ENCODE results near the gene GPX4.
A peak's percentile ranks its signal among the peaks of the same experiment; 100 is the strongest.

Gene GPX4

GRCh38 chr19:1130771-1131717 lies 27.2 kb downstream of the GPX4 start:
- H3K9ac ChIP-seq (ENCODE audit: low read depth, low read length, poor library complexity, severe bottlenecking), result peak overlapping the region; percentile 86
- no peak overlapping the region for H2AFZ ChIP-seq (ENCODE audit: low read length)
- peak overlapping the region; percentile 84 for H3K4me3 ChIP-seq (ENCODE audit: low read length, poor library complexity, severe bottlenecking)
- no peaks in the 10 kb centered on the region for H3F3A ChIP-seq (ENCODE audit: low read depth)
- no peaks in the 10 kb centered on the region for H3K9me3 ChIP-seq (ENCODE audit: insufficient read depth, low read depth, low read length)
- H3K79me2 ChIP-seq (ENCODE audit: insufficient read depth, low read length), result peaks cover 52% of the 10 kb centered on the region
- H3K4me1 ChIP-seq (ENCODE audit: insufficient read depth, low read length, poor library complexity, severe bottlenecking), result peaks cover 34% of the 10 kb centered on the region
- H3K36me3 ChIP-seq (ENCODE audit: insufficient read depth, low read length), result peaks cover 18% of the 10 kb centered on the region; the same call in 1 of the 2 replicates
- H4K20me1 ChIP-seq (ENCODE audit: insufficient read depth, low read length, poor library complexity, severe bottlenecking), result peaks cover 11% of the 10 kb centered on the region
- no peak for TF ChIP-seq CTCF (conservative IDR thresholded peaks at IDR 0.05; ENCODE audit: low read length)
- TF ChIP-seq EZH2phosphoT487 (IDR thresholded peaks at IDR 0.05; ENCODE audit: borderline replicate concordance), result no peak
- H3K4me2 ChIP-seq (ENCODE audit: low read depth, low read length, poor library complexity, severe bottlenecking), result peak overlapping the region; percentile 97
- H3K9me2 ChIP-seq (replicated peaks; ENCODE audit: low read depth, low read length), result no peaks in the 10 kb centered on the region
- H3K27me3 ChIP-seq (ENCODE audit: insufficient read depth, low read length, poor library complexity, severe bottlenecking), result no peaks in the 10 kb centered on the region

GRCh38 chr19:1131718-1132551 lies 28.1 kb downstream of the GPX4 start:
- Histone ChIP-seq H3K4me2 (ENCODE audit: low read depth, low read length, poor library complexity, severe bottlenecking) (peak overlapping the region; percentile 97), H3K27me3 (ENCODE audit: insufficient read depth, low read length, poor library complexity, severe bottlenecking) (no peaks in the 10 kb centered on the region), H4K20me1 (ENCODE audit: insufficient read depth, low read length, poor library complexity, severe bottlenecking) (peaks cover 11% of the 10 kb centered on the region), H3K9me2 (replicated peaks; ENCODE audit: low read depth, low read length) (no peaks in the 10 kb centered on the region), H3K9ac (ENCODE audit: low read depth, low read length, poor library complexity, severe bottlenecking) (peak overlapping the region; percentile 86), H3K4me1 (ENCODE audit: insufficient read depth, low read length, poor library complexity, severe bottlenecking) (peaks cover 34% of the 10 kb centered on the region), H3K79me2 (ENCODE audit: insufficient read depth, low read length) (peaks cover 52% of the 10 kb centered on the region), H3K36me3 (ENCODE audit: insufficient read depth, low read length) (peaks cover 10% of the 10 kb centered on the region; the same call in 1 of the 2 replicates), H2AFZ (ENCODE audit: low read length) (peak overlapping the region; percentile 71), H3K4me3 (ENCODE audit: low read length, poor library complexity, severe bottlenecking) (peak overlapping the region; percentile 84), H3K9me3 (ENCODE audit: insufficient read depth, low read depth, low read length) (no peaks in the 10 kb centered on the region), H3F3A (ENCODE audit: low read depth) (no peaks in the 10 kb centered on the region)
- TF ChIP-seq CTCF (conservative IDR thresholded peaks at IDR 0.05; ENCODE audit: low read length), result no peak
- no peak for TF ChIP-seq EZH2phosphoT487 (IDR thresholded peaks at IDR 0.05; ENCODE audit: borderline replicate concordance)

GRCh38 chr19:1132552-1133383 lies 29.0 kb downstream of the GPX4 start:
- Histone ChIP-seq H3K36me3 (ENCODE audit: insufficient read depth, low read length) (peaks cover 3% of the 10 kb centered on the region; the same call in 1 of the 2 replicates), H3K4me3 (ENCODE audit: low read length, poor library complexity, severe bottlenecking) (peak overlapping the region; percentile 84), H3K4me2 (ENCODE audit: low read depth, low read length, poor library complexity, severe bottlenecking) (peak overlapping the region; percentile 97), H3K9me2 (replicated peaks; ENCODE audit: low read depth, low read length) (no peaks in the 10 kb centered on the region), H3K79me2 (ENCODE audit: insufficient read depth, low read length) (peaks cover 47% of the 10 kb centered on the region), H3K9me3 (ENCODE audit: insufficient read depth, low read depth, low read length) (no peaks in the 10 kb centered on the region), H4K20me1 (ENCODE audit: insufficient read depth, low read length, poor library complexity, severe bottlenecking) (peaks cover 11% of the 10 kb centered on the region), H3K4me1 (ENCODE audit: insufficient read depth, low read length, poor library complexity, severe bottlenecking) (peaks cover 34% of the 10 kb centered on the region), H3K9ac (ENCODE audit: low read depth, low read length, poor library complexity, severe bottlenecking) (peak overlapping the region; percentile 86), H3F3A (ENCODE audit: low read depth) (no peaks in the 10 kb centered on the region), H3K27me3 (ENCODE audit: insufficient read depth, low read length, poor library complexity, severe bottlenecking) (no peaks in the 10 kb centered on the region), H2AFZ (ENCODE audit: low read length) (peak overlapping the region; percentile 71)
- TF ChIP-seq EZH2phosphoT487 (IDR thresholded peaks at IDR 0.05; ENCODE audit: borderline replicate concordance) (no peak), CTCF (conservative IDR thresholded peaks at IDR 0.05; ENCODE audit: low read length) (no peak)
